GM21529 (cell line): ENCODE measurements around the gene TEKTIP1.

Experiments
- ATAC-seq: cut with Tn5 transposase; IDR thresholded peaks from one replicate; pipeline ENCODE4 v1.9.1; 2021; ENCODE audit not compliant: unreplicated experiment

TEKTIP1 gene

GRCh38 chr19:3538965-3539755 is at the start of gene TEKTIP1:
TSS of gene TEKTIP1 (plus strand) at chr19:3539174. CDS start at chr19:3539178, 4 bp downstream.
- no peak for ATAC-seq

GRCh38 chr19:3491396-3492119 is 47.4 kb upstream of the TEKTIP1 start:
- ATAC-seq = no peak

GRCh38 chr19:3492131-3492839 is 46.7 kb upstream of the TEKTIP1 start:
- no peak for ATAC-seq

GRCh38 chr19:3492919-3493318 is 46.1 kb upstream of the TEKTIP1 start:
- no peak for ATAC-seq

GRCh38 chr19:3493651-3494050 is 45.3 kb upstream of the TEKTIP1 start:
- ATAC-seq = no peak

GRCh38 chr19:3494051-3494450 is 44.9 kb upstream of the TEKTIP1 start:
- no peak for ATAC-seq

GRCh38 chr19:3494559-3494958 is 44.4 kb upstream of the TEKTIP1 start:
- ATAC-seq = no peak

- no peak for ATAC-seq
These were observed 42.3 kb upstream of the TEKTIP1 start for GRCh38 chr19:3496392-3497273.

- ATAC-seq = no peak
These were observed 41.0 kb upstream of the TEKTIP1 start for GRCh38 chr19:3497757-3498520.

- ATAC-seq = no peak
These were observed 39.1 kb upstream of the TEKTIP1 start for GRCh38 chr19:3499738-3500428.

GRCh38 chr19:3500429-3501101 is 38.4 kb upstream of the TEKTIP1 start, which contains the start of gene DOHH:
TSS of gene DOHH (minus strand) at chr19:3500674. CDS start at chr19:3496814, 3,860 bp downstream.
- peak; percentile 77 for ATAC-seq

- no peak for ATAC-seq
These were observed 37.2 kb upstream of the TEKTIP1 start for GRCh38 chr19:3501780-3502179.

GRCh38 chr19:3503036-3503572 is 35.9 kb upstream of the TEKTIP1 start:
- ATAC-seq = no peak

- no peak for ATAC-seq
These were observed 34.2 kb upstream of the TEKTIP1 start for GRCh38 chr19:3504735-3505134.

GRCh38 chr19:3505598-3506383 is 33.2 kb upstream of the TEKTIP1 start, which contains the start of gene FZR1:
TSS of gene FZR1 (plus strand) at chr19:3506311. CDS start at chr19:3522990, 16,679 bp downstream.
- peak; percentile 81 for ATAC-seq

- peak; percentile 12 for ATAC-seq
These were observed 32.3 kb upstream of the TEKTIP1 start for GRCh38 chr19:3506384-3507340.
